ENCODE results near the gene CAMK2A. TPM values are rescaled to one million over a fixed set of nuclear protein-coding genes. Genes with fewer than 3 reads are reported as not detected.

CAMK2A gene
- polyA plus RNA-seq, 1 experiment, result 0.37 TPM

GRCh38 chr5:150309101-150309885, 19.7 kb upstream of the CAMK2A start:
- ChIA-PET CTCF (interaction anchor here (0.7 to 1.0 kb wide), 2 partner anchors 10 to 42 kb away, joined by 3 to 4 read pairs; no protein-coding TSS in a partner anchor), POLR2A (no interaction called here)
- Histone ChIP-seq H3K27ac (ENCODE audit: low read depth, low read length) (peak overlapping the region; percentile 21), H3K27me3 (ENCODE audit: control insufficient read depth, insufficient read depth, low read length) (no peaks in the 10 kb centered on the region), H3K4me3 (ENCODE audit: low read depth, low read length) (no peak overlapping the region), H3K9me3 (ENCODE audit: control insufficient read depth, insufficient read depth, low read length) (no peaks in the 10 kb centered on the region)
- TF ChIP-seq, protein P1, sequence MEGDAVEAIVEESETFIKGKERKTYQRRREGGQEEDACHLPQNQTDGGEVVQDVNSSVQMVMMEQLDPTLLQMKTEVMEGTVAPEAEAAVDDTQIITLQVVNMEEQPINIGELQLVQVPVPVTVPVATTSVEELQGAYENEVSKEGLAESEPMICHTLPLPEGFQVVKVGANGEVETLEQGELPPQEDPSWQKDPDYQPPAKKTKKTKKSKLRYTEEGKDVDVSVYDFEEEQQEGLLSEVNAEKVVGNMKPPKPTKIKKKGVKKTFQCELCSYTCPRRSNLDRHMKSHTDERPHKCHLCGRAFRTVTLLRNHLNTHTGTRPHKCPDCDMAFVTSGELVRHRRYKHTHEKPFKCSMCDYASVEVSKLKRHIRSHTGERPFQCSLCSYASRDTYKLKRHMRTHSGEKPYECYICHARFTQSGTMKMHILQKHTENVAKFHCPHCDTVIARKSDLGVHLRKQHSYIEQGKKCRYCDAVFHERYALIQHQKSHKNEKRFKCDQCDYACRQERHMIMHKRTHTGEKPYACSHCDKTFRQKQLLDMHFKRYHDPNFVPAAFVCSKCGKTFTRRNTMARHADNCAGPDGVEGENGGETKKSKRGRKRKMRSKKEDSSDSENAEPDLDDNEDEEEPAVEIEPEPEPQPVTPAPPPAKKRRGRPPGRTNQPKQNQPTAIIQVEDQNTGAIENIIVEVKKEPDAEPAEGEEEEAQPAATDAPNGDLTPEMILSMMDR (IDR thresholded peaks at IDR 0.05; ENCODE audit: low read depth, low read length), result no peak
- no peak for DNase-seq (ENCODE audit: low read depth, low spot score)

DNA sequence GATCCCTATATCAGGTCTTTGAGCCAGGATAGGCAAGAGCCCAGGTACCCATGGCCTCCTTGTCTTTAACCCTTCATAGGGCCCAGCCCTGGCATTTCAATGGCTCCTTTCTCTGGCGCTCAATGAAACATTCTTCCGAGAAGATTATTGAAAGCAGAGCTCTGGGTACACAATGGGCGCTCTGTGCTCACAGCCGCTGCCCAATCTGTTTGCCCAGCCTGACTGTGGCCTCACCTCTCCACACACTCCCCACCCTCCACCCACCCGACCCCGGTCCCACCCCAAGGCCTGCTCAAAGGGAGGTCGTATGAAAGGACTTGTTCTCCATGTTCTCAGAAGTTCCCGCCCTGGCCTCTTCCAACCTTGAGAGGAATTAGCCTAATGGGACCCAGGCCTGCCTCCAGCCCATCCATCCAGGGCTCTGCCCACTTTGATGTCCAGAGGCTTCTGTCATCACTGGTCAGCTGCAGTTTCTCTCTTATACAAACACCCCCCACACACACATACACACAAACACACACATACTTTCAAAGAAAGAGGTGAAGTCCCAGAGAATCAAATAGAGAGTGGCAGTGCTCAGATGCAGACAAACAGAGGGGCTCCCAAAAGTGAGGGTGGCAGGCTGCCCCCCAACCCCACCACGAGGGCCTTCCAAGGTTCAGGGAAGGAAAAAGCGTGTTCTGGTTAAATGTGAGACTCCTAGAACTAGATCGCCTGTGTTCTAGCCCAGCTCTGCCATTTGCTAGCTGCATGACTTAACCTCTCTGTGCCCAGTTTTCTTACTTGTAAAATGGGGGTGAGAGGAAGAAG, 18.2 kb upstream of the CAMK2A start:
- POLR2A ChIA-PET, result no interaction called here
- DNase-seq (ENCODE audit: low read depth, low spot score), result no peak
- no peaks in the 10 kb centered on the region for H3K27me3 ChIP-seq (ENCODE audit: control insufficient read depth, insufficient read depth, low read length)

GRCh38 chr5:150306775-150307174, 17.2 kb upstream of the CAMK2A start:
- TF ChIP-seq, protein P1 (IDR thresholded peaks at IDR 0.05; ENCODE audit: low read depth, low read length), result no peak
- no peaks in the 10 kb centered on the region for H3K27me3 ChIP-seq (ENCODE audit: control insufficient read depth, insufficient read depth, low read length)
- ChIA-PET CTCF (no interaction called here), POLR2A (no interaction called here)
- no peak for DNase-seq (ENCODE audit: low read depth, low spot score)
- H3K27ac ChIP-seq (ENCODE audit: low read depth, low read length), result no peak overlapping the region
- no peaks in the 10 kb centered on the region for H3K9me3 ChIP-seq (ENCODE audit: control insufficient read depth, insufficient read depth, low read length)
- no peak overlapping the region for H3K4me3 ChIP-seq (ENCODE audit: low read depth, low read length)

More for the DNA sequence above, 18.2 kb upstream of the CAMK2A start:
- CTCF ChIA-PET, result no interaction called here
- Histone ChIP-seq H3K27ac (ENCODE audit: low read depth, low read length) (peak overlapping the region; percentile 2), H3K4me3 (ENCODE audit: low read depth, low read length) (no peak overlapping the region), H3K9me3 (ENCODE audit: control insufficient read depth, insufficient read depth, low read length) (no peaks in the 10 kb centered on the region)
- TF ChIP-seq, protein P1 (IDR thresholded peaks at IDR 0.05; ENCODE audit: low read depth, low read length), result no peak

DNA sequence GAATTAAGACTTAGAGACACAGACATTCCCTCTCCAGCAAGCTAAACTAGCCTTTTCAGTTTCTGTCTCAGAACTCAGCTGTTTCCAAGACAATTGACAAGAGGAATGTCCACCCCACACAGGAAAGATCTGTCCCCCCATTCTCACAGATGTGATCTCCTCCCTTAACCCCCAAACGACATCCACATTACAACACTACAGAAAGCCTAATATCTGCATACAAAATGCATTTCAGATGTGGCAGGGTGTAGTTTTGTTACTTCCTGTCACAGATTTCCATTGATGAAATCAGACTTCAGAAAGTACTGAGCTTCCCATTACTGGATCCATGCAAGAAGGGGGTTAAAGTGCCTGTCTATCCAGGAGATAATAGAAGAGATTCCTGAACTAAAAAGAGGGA, 16.0 kb upstream of the CAMK2A start:
- H3K9me3 ChIP-seq (ENCODE audit: control insufficient read depth, insufficient read depth, low read length), result no peaks in the 10 kb centered on the region
- TF ChIP-seq, protein P1 (IDR thresholded peaks at IDR 0.05; ENCODE audit: low read depth, low read length), result no peak
- ChIA-PET POLR2A (interaction anchor here (1.2 to 3.0 kb wide), 4 partner anchors 12 to 30 kb away, joined by 4 to 22 read pairs (median 4); no protein-coding TSS in a partner anchor), CTCF (no interaction called here)
- peak overlapping the region; percentile 23 for H3K27ac ChIP-seq (ENCODE audit: low read depth, low read length)
- no peak for DNase-seq (ENCODE audit: low read depth, low spot score)
- H3K4me3 ChIP-seq (ENCODE audit: low read depth, low read length), result no peak overlapping the region
- H3K27me3 ChIP-seq (ENCODE audit: control insufficient read depth, insufficient read depth, low read length), result no peaks in the 10 kb centered on the region

DNA sequence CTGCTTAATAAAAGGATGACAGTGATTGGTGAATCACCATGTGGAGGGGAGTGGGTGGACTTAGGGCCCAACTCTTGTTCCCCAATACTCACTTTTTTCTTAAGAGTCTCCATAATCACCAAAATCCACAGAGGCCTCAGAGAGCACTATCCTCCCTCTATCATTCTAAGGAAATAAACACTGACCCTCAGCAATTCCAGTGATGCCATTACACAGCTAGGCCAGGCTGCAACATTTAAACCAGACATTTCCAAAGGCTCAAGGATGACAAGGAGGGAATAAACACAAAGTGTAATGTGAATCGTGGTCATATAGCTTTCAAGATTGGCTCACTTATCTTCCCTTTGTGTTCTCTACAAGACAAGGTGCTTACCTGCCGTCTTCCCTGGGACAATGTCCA, 15.5 kb upstream of the CAMK2A start:
- TF ChIP-seq, protein P1 (IDR thresholded peaks at IDR 0.05; ENCODE audit: low read depth, low read length), result no peak
- CTCF ChIA-PET, result no interaction called here
- POLR2A ChIA-PET, result interaction anchor here (1.2 to 3.0 kb wide), 4 partner anchors 12 to 31 kb away, joined by 4 to 22 read pairs (median 4); no protein-coding TSS in a partner anchor
- Histone ChIP-seq H3K27ac (ENCODE audit: low read depth, low read length) (peak overlapping the region; percentile 23), H3K9me3 (ENCODE audit: control insufficient read depth, insufficient read depth, low read length) (no peaks in the 10 kb centered on the region), H3K27me3 (ENCODE audit: control insufficient read depth, insufficient read depth, low read length) (no peaks in the 10 kb centered on the region), H3K4me3 (ENCODE audit: low read depth, low read length) (no peak overlapping the region)
- no peak for DNase-seq (ENCODE audit: low read depth, low spot score)

Measured in AG04450 (cell line).